ENCODE results near the gene UBD.

UBD gene

GRCh38 chr6:29524444-29525310, 34.9 kb downstream of the UBD start:
- no peak overlapping the region for H3K4me3 ChIP-seq (ENCODE audit: low read length)
- DNase-seq (ENCODE audit: low read depth) = no peak
- TF ChIP-seq, protein P1, sequence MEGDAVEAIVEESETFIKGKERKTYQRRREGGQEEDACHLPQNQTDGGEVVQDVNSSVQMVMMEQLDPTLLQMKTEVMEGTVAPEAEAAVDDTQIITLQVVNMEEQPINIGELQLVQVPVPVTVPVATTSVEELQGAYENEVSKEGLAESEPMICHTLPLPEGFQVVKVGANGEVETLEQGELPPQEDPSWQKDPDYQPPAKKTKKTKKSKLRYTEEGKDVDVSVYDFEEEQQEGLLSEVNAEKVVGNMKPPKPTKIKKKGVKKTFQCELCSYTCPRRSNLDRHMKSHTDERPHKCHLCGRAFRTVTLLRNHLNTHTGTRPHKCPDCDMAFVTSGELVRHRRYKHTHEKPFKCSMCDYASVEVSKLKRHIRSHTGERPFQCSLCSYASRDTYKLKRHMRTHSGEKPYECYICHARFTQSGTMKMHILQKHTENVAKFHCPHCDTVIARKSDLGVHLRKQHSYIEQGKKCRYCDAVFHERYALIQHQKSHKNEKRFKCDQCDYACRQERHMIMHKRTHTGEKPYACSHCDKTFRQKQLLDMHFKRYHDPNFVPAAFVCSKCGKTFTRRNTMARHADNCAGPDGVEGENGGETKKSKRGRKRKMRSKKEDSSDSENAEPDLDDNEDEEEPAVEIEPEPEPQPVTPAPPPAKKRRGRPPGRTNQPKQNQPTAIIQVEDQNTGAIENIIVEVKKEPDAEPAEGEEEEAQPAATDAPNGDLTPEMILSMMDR (conservative IDR thresholded peaks at IDR 0.05; ENCODE audit: low read depth, low read length) = no peak

DNA sequence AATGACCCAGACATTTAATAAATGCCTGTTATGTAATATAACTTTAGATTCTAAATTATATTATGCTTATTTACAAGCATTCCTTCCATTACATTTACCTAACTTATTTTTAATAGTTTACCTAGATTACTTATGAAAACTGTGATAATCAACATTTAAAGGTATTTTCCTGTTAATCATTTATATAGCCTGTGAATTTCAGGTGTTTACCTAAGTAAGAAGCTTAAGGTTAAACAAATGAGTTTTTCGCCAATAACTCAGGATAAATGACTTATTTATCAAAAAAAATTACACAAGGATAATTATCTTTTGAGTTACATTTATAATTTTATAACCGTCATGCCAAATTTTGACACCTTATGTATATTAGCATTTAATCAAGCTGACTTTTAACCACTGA, 35.5 kb downstream of the UBD start:
- DNase-seq (ENCODE audit: low read depth) = no peak
- TF ChIP-seq, protein P1 (conservative IDR thresholded peaks at IDR 0.05; ENCODE audit: low read depth, low read length) = no peak
- no peak overlapping the region for H3K4me3 ChIP-seq (ENCODE audit: low read length)

- no peak overlapping the region for H3K4me3 ChIP-seq (ENCODE audit: low read length)
- no peak for DNase-seq (ENCODE audit: low read depth)
- TF ChIP-seq, protein P1 (conservative IDR thresholded peaks at IDR 0.05; ENCODE audit: low read depth, low read length) = no peak
Observed at GRCh38 chr6:29522227-29522626, 37.3 kb downstream of the UBD start.

GRCh38 chr6:29521006-29521680, 38.4 kb downstream of the UBD start:
- TF ChIP-seq, protein P1 (conservative IDR thresholded peaks at IDR 0.05; ENCODE audit: low read depth, low read length) = no peak
- DNase-seq (ENCODE audit: low read depth) = no peak
- H3K4me3 ChIP-seq (ENCODE audit: low read length) = no peak overlapping the region

DNA sequence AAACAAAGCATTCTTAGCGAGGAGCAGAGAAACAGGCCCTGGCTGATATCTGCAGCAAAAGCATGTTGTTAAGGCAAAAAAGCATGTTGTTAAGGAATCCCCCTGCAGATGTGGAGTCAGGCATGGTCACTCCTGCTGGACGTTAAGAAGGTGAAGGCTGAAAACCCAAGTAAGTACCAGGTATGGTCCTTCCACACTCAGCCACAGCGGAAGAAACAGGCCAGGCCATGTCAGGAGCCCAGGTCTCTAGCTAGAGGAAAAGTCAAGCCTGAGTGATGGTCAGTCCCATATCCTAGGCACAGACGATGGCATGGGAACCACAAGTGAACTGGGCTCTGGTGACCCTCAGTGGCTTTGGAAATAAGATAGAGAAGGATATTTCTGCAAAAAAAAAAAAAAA, 39.3 kb downstream of the UBD start:
- H3K4me3 ChIP-seq (ENCODE audit: low read length) = no peak overlapping the region
- no peak for DNase-seq (ENCODE audit: low read depth)
- TF ChIP-seq, protein P1 (conservative IDR thresholded peaks at IDR 0.05; ENCODE audit: low read depth, low read length) = no peak

- TF ChIP-seq, protein P1 (conservative IDR thresholded peaks at IDR 0.05; ENCODE audit: low read depth, low read length) = no peak
- DNase-seq (ENCODE audit: low read depth) = no peak
- H3K4me3 ChIP-seq (ENCODE audit: low read length) = no peak overlapping the region
Observed at GRCh38 chr6:29519291-29520010, 40.1 kb downstream of the UBD start.
